GM23338 (cell line): ENCODE data around the gene CALHM2. TPM values are rescaled to one million over a fixed set of nuclear protein-coding genes. Genes with fewer than 3 reads are reported as not detected.

ENCODE experiments used
- ATAC-seq: fragments of 200-7000 bp; cut with Tn5 transposase; 3 replicates; pipeline ENCODE4 v1.9.1; 2020
- DNase-seq: peaks from one replicate; pipeline ENCODE4 v3.0.0-alpha.2; 2015; ENCODE audit warnings: low spot score
- H2AFZ ChIP-seq: fragments of 200-600 bp; sonication (generic); 2 replicates; pipeline ENCODE4 v1.8.0; 2016; ENCODE audit warnings: antibody characterized with exemption, mild to moderate bottlenecking, moderate library complexity
- H3F3A ChIP-seq: fragments of 200-600 bp; sonication (generic); replicated peaks from 2 replicates; pipeline ENCODE4 v1.8.0; 2017; ENCODE audit warnings: antibody characterized with exemption, mixed run types, low read depth
- H3K27ac ChIP-seq: fragments of 200-600 bp; sonication (generic); 2 replicates; pipeline ENCODE4 v1.6.1; 2016; ENCODE audit warnings: low read depth
- H3K27me3 ChIP-seq: fragments of 200-600 bp; sonication (generic); 2 replicates; pipeline ENCODE4 v1.8.0; 2016; ENCODE audit warnings: mild to moderate bottlenecking, mixed run types, moderate library complexity; ENCODE audit not compliant: insufficient read depth
- H3K36me3 ChIP-seq: fragments of 200-600 bp; sonication (generic); 2 replicates; pipeline ENCODE4 v1.8.0; 2016; ENCODE audit warnings: mild to moderate bottlenecking; ENCODE audit not compliant: insufficient read depth
- H3K4me1 ChIP-seq: fragments of 200-600 bp; sonication (generic); 2 replicates; pipeline ENCODE4 v1.8.0; 2016; ENCODE audit warnings: mild to moderate bottlenecking, moderate library complexity; ENCODE audit not compliant: insufficient read depth
- H3K4me2 ChIP-seq: fragments of 200-600 bp; sonication (generic); 2 replicates; pipeline ENCODE4 v1.7.1; 2017; ENCODE audit warnings: mixed run types
- H3K4me3 ChIP-seq: fragments of 200-600 bp; sonication (generic); 2 replicates; pipeline ENCODE4 v1.6.1; 2016; ENCODE audit warnings: mixed run types
- H3K79me2 ChIP-seq: fragments of 200-600 bp; sonication (generic); replicated peaks from 2 replicates; pipeline ENCODE4 v1.8.0; 2017; ENCODE audit warnings: mild to moderate bottlenecking; ENCODE audit not compliant: insufficient read depth
- H3K9me2 ChIP-seq: fragments of 200-600 bp; sonication (generic); 2 replicates; pipeline ENCODE4 v1.8.0; 2017; ENCODE audit not compliant: insufficient read depth
- H4K20me1 ChIP-seq: fragments of 200-600 bp; sonication (generic); replicated peaks from 2 replicates; pipeline ENCODE4 v1.8.0; 2017; ENCODE audit warnings: mild to moderate bottlenecking; ENCODE audit not compliant: insufficient read depth
- H3K27ac Mint-ChIP-seq: 2 replicates; pipeline ENCODE4 v1.8.0; 2020; ENCODE audit warnings: inconsistent platforms, mild to moderate bottlenecking, moderate library complexity, mixed read lengths
- H3K27me3 Mint-ChIP-seq: 3 replicates; pipeline ENCODE4 v1.8.0; 2022; ENCODE audit warnings: low read depth, mild to moderate bottlenecking, moderate library complexity, mixed read lengths, inconsistent platforms; ENCODE audit not compliant: insufficient read depth, poor library complexity
- H3K36me3 Mint-ChIP-seq: 3 replicates; pipeline ENCODE4 v1.8.0; 2021; ENCODE audit warnings: low read depth, mild to moderate bottlenecking, inconsistent platforms, moderate library complexity, mixed read lengths
- H3K4me1 Mint-ChIP-seq: 3 replicates; pipeline ENCODE4 v1.8.0; 2020; ENCODE audit warnings: mild to moderate bottlenecking, inconsistent platforms, mixed read lengths
- H3K4me3 Mint-ChIP-seq: 3 replicates; pipeline ENCODE4 v1.8.0; 2021; ENCODE audit warnings: moderate library complexity, mild to moderate bottlenecking, inconsistent platforms, mixed read lengths
- H3K9me3 Mint-ChIP-seq: 3 replicates; pipeline ENCODE4 v1.8.0; 2020; ENCODE audit warnings: moderate library complexity, mild to moderate bottlenecking, inconsistent platforms, mixed read lengths
- CREB1 ChIP-seq: fragments of 250-450 bp; sonication (Bioruptor Pico); IDR thresholded peaks from 2 replicates; pipeline ENCODE4 v1.5.0; 2020; ENCODE audit warnings: low read depth, mild to moderate bottlenecking, moderate library complexity
- ETS1 ChIP-seq: IDR thresholded peaks from 2 replicates; pipeline ENCODE4 v1.6.1; 2016; ENCODE audit warnings: antibody characterized with exemption
- EZH2 ChIP-seq: fragments of 200-600 bp; sonication (generic); IDR thresholded peaks from one replicate; pipeline ENCODE4 v1.8.0; 2017; ENCODE audit warnings: antibody characterized with exemption, mild to moderate bottlenecking, low read depth; ENCODE audit not compliant: unreplicated experiment
- EZH2phosphoT487 ChIP-seq: fragments of 200-600 bp; sonication (generic); IDR thresholded peaks from one replicate; pipeline ENCODE4 v1.8.1; 2018; ENCODE audit warnings: antibody characterized with exemption; ENCODE audit not compliant: unreplicated experiment
- JUNB ChIP-seq: IDR thresholded peaks from one replicate; pipeline ENCODE4 v1.6.1; 2016; ENCODE audit warnings: antibody characterized with exemption; ENCODE audit not compliant: unreplicated experiment
- NANOG ChIP-seq: IDR thresholded peaks from 2 replicates; pipeline ENCODE4 v1.6.1; 2016; ENCODE audit warnings: antibody characterized with exemption, borderline replicate concordance
- POLR2AphosphoS5 ChIP-seq: IDR thresholded peaks from 2 replicates; pipeline ENCODE4 v1.6.1; 2016; ENCODE audit warnings: antibody characterized with exemption, low read depth
- REST ChIP-seq: IDR thresholded peaks from one replicate; pipeline ENCODE4 v1.6.1; 2018; ENCODE audit warnings: antibody characterized with exemption; ENCODE audit not compliant: unreplicated experiment
- STAT1 ChIP-seq: IDR thresholded peaks from one replicate; pipeline ENCODE4 v1.6.1; 2016; ENCODE audit warnings: antibody characterized with exemption; ENCODE audit not compliant: unreplicated experiment
- ZNF114 ChIP-seq: fragments of 250-450 bp; sonication (Bioruptor Pico); IDR thresholded peaks from 2 replicates; pipeline ENCODE4 v1.5.0; 2020; ENCODE audit warnings: mild to moderate bottlenecking, moderate library complexity
- ZNF331 ChIP-seq: fragments of 250-450 bp; sonication (Bioruptor Pico); IDR thresholded peaks from 2 replicates; pipeline ENCODE4 v1.5.0; 2020; ENCODE audit warnings: low read depth, mild to moderate bottlenecking, moderate library complexity
- ZNF462 ChIP-seq: fragments of 250-450 bp; sonication (Bioruptor Pico); IDR thresholded peaks from 2 replicates; pipeline ENCODE4 v1.5.0; 2020; ENCODE audit warnings: mild to moderate bottlenecking, moderate library complexity
- polyA plus RNA-seq: library from polyadenylated mRNA; unstranded; fragments of >200 nt; fragmentation: Nextera tagmentation; extraction: Ambion mirVana; gene quantifications from 2 replicates; pipeline ENCODE4 v1.2.1, GENCODE V29; 2016
- total RNA-seq: library from RNA; depleted of rRNA; stranded (reverse); fragments of >200 nt; shearing (Covaris generic); gene quantifications from 2 replicates; pipeline ENCODE4 v1.2.3, GENCODE V29; 2014
- TF ChIP-seq, protein P1 (sequence below), 2 experiments: fragments of 200-600 bp in 1 of 2; sonication (generic) in 1 of 2; conservative IDR thresholded peaks; 2 replicates each; pipeline versions ENCODE4 v1.5.1 to v1.6.1; 2016 to 2017; ENCODE audit warnings: antibody characterized with exemption in 2 of 2, low read depth in 2 of 2, mild to moderate bottlenecking in 2 of 2, moderate library complexity in 1 of 2

The CALHM2 gene
- total and polyA plus RNA-seq, 2 experiments from 2014 or later: 2.1 to 2.2 TPM

GRCh38 chr10:103442031-103442461 is 10.1 kb downstream of the CALHM2 start:
- Histone ChIP-seq H4K20me1 (peaks cover 9% of the 10 kb centered on the region; the same call in 1 of the 2 replicates), H3K4me2 (no peak overlapping the region), H3K36me3 (peaks cover 72% of the 10 kb centered on the region), H3K9me2 (no peaks in the 10 kb centered on the region), H3K4me3 (no peak overlapping the region), H3K4me1 (no peaks in the 10 kb centered on the region), H3K27me3 (no peaks in the 10 kb centered on the region), H3F3A (no peaks in the 10 kb centered on the region), H3K27ac (no peak overlapping the region), H2AFZ (no peak overlapping the region), H3K79me2 (no peaks in the 10 kb centered on the region)
- Mint-ChIP-seq H3K27me3 (peaks cover 8% of the 10 kb centered on the region), H3K27ac (no peak overlapping the region), H3K4me3 (no peak overlapping the region), H3K36me3 (peaks cover 89% of the 10 kb centered on the region), H3K4me1 (no peaks in the 10 kb centered on the region), H3K9me3 (no peaks in the 10 kb centered on the region)
- TF ChIP-seq EZH2 (no peak), REST (no peak), ZNF331 (CRISPR knock-in tag) (no peak), POLR2AphosphoS5 (no peak), CREB1 (CRISPR knock-in tag) (no peak), JUNB (no peak), ZNF462 (CRISPR knock-in tag) (no peak), EZH2phosphoT487 (no peak), ZNF114 (CRISPR knock-in tag) (no peak), NANOG (no peak), STAT1 (no peak), ETS1 (no peak)
- TF ChIP-seq, protein P1, sequence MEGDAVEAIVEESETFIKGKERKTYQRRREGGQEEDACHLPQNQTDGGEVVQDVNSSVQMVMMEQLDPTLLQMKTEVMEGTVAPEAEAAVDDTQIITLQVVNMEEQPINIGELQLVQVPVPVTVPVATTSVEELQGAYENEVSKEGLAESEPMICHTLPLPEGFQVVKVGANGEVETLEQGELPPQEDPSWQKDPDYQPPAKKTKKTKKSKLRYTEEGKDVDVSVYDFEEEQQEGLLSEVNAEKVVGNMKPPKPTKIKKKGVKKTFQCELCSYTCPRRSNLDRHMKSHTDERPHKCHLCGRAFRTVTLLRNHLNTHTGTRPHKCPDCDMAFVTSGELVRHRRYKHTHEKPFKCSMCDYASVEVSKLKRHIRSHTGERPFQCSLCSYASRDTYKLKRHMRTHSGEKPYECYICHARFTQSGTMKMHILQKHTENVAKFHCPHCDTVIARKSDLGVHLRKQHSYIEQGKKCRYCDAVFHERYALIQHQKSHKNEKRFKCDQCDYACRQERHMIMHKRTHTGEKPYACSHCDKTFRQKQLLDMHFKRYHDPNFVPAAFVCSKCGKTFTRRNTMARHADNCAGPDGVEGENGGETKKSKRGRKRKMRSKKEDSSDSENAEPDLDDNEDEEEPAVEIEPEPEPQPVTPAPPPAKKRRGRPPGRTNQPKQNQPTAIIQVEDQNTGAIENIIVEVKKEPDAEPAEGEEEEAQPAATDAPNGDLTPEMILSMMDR (conservative IDR thresholded peaks at IDR 0.05; ENCODE audit: low read depth in 2 of 2): no peak
- DNase-seq (no peak), ATAC-seq (no peak)
